Stimulated activated CD8-positive, alpha-beta memory T cell treated with anti-CD3 and anti-CD28 coated beads, Interleukin-4, amount 100 ng/mL, for 1 hour (primary cell): ENCODE measurements around the gene TBXAS1.

Experiments used
- DNase-seq, 2 donors: peaks; one replicate each; pipeline ENCODE4 v3.0.0-alpha.2; 2020; ENCODE audit warnings: low read depth in 2 of 2, low spot score in 1 of 2

The TBXAS1 gene

DNA sequence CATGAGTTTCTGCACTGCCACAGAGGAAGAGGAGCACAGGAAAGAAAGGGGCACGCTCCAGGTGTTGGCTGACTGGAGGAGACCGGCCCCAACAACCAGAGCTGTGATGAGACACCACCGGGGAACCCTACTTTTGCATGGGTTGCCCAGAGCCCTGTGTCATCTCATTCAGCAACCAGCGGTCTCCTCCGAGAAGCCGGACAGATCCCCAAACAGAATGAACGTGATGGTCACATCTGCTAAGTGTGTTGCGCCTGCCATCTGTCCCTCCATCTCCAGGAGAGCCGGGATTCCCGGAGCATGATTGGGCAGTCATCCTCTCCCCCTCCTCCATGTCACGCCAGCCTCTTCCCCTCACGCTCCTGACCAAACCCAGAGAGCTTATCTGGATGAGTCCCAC lies 210.8 kb downstream of the TBXAS1 start:
- no peak for DNase-seq

DNA sequence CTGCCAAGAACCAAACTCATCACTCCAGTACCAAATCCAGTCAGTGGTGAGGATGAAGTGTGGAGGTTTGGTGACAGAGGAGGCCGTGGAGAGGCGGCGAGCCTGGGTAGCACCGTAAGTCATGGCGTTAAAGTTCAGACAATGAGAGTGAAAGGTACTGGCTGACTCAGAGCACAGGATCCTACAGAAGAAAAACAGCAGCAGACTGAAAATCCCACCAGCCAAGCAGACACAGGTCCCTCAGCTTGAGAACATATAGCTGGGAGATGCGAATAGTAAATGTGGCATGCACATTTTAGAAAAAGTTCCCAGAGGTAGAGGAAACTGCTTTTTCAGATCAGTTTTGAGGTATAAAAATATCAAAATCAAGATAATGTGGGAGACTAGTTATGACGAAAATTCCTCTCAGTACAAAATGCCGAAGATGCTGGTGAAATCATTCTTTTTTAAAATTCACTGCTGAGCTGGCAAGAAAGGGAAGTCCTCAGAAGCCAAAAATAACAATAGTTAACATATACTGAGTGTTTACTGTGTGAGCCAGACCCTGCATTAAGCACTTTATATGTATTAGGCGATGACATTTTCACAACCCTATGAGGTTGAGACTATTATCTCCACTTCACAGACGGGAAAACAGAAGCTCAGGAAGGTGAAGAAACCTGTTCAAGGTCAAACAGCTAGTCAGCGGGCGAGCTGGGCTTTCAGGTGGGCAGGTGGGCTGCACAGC lies 212.8 kb downstream of the TBXAS1 start:
- DNase-seq = no peak

DNA sequence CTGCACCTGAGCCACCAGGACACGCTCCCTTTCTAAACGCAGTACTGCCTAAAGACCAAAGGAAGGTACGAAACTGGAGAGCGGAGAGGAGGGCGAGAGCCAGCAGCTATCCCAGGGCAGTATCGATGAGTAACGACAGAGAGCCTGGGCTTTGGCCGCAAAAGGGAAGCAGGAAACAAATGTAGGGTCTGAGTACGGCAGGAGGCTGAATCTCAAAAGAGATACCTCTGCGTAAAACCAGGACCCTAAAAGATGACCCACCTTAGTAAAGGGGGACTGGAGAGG lies 213.3 kb downstream of the TBXAS1 start:
- no peak for DNase-seq

DNA sequence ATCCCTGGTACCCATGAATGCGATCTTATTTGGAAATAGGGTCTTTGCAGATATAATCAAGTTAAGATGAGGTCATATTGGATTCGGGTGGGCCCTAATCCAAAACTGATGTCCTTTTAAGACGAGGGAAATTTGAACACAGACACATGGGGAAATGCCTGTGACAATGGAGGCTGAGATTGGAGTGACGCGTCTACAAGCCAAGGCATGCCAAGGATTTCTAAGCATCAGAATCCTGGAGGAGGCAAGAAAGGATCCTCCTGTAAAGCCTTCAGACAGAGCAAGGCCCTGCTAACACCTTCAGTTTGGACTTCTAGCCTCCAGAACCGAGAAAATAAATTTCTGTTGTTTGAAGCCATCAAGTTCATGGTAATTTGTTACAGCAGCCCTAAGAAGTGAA lies 215.2 kb downstream of the TBXAS1 start:
- DNase-seq = no peak

DNA sequence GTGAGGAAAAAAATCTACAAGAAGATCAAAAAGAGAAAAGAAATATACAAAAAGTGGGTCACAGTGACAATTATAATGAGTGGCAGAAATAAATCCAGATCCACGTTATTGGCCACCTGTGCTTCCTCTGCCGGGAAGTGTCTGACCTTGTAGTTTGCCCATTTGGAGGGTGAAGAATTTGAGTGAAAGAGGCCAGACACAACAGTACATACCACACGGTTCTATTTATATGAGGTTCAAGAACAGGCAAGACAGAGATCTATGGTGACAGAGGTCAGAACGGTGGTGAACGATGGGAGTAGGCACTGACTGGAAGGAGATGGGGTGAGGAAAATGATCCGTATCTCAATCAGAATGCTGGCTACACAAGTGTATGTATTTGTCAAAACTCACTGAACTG lies 216.6 kb downstream of the TBXAS1 start:
- DNase-seq = no peak

GRCh38 chr7:140047197-140047596 lies 218.1 kb downstream of the TBXAS1 start:
- DNase-seq = no peak

- no peak for DNase-seq
Observed at GRCh38 chr7:140048138-140048537, 219.1 kb downstream of the TBXAS1 start.

DNA sequence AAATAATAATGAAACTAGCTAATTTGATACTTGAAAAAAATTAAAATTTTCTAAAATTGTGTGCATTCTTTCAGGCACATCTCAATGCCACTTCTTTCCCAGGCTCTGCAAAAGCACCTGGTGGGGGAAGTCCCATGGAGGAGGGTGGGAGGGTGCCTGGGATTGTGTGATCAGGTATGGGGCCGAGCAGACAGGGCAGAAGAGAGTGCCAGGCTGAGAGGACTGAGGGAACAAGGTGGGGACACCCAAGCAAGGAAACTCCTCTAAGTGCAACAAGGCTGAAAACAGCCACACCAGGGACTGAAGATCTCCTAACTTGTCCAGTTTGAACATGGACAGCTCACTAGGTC lies 219.9 kb downstream of the TBXAS1 start:
- DNase-seq = no peak

GRCh38 chr7:140049339-140050024 lies 220.4 kb downstream of the TBXAS1 start:
- no peak for DNase-seq

DNA sequence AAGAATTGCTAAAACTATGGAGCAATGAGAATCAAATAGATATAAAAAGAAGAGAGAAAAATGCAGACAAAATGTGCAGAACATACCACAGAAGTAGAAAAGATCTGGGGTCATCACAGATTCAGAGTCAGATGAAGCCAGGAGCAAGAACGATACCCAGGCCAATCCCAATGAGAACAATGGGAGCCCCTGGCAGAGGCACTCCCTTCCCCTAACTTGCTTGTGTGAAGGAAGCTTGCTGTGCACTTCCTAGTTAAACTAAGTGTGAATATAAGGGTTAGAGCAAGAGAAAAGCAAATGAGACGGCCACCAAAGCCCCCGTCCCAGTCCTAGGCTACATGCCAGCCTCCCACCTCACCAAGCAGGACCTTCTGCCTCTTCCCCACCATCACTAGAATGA lies 221.0 kb downstream of the TBXAS1 start:
- no peak for DNase-seq

DNA sequence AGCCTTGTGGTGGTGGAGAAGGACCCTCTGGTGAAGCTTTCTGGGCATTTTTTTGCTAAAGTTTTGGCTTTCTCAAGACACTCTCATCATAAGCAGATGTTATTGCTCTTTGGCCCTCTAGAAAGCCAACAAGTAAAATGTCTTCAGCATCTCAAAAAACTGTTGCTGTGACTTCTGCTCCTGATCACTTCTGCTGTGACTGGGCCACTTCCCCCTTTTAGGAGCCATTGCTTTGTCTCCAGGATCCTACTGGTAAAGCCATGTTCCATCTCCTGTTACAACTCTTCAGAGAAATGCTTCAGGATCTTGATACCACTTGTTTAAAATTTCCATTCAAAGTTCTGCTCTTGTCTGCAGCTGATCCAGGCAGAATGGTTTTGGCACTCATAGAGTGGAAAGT lies 222.8 kb downstream of the TBXAS1 start:
- DNase-seq = no peak

DNA sequence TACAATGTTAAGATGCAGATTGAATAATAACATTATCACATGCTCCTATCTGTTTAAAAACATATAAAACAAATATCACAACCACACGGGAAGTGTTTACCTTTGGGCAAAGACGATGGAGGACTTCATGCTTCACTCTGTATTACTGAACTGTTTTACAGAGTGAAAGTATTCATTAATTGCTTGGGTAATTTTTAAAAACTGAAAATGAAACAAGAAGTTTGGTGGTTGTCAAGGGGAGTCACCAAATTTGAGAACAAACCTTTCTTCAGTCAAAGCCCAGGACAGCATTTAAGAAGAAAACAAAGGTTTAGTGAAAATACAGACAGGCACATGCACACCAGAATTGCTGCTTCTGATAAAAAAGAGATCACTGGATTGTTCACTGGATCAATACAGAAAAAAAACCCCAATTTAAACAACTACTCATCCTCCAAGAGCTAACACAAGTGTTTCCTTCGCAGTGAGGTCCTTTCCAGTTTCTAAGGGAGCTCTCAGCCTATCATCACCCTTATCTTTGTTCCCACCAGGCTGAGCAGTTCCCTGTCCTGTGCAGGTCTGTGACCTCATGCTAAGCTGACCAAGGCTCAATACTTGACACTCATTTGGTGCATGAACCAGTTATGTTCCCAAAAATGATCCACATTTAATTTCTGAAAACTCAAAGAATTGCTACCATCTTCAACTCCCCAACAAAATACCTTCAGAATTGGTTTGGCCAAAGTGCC lies 224.9 kb downstream of the TBXAS1 start:
- no peak for DNase-seq

GRCh38 chr7:140054751-140055150 lies 225.7 kb downstream of the TBXAS1 start:
- DNase-seq = no peak

GRCh38 chr7:140055833-140056232 lies 226.8 kb downstream of the TBXAS1 start:
- DNase-seq = no peak

GRCh38 chr7:140056431-140057142 lies 227.5 kb downstream of the TBXAS1 start:
- no peak for DNase-seq

GRCh38 chr7:140057143-140057535 lies 228.1 kb downstream of the TBXAS1 start:
- no peak for DNase-seq

DNA sequence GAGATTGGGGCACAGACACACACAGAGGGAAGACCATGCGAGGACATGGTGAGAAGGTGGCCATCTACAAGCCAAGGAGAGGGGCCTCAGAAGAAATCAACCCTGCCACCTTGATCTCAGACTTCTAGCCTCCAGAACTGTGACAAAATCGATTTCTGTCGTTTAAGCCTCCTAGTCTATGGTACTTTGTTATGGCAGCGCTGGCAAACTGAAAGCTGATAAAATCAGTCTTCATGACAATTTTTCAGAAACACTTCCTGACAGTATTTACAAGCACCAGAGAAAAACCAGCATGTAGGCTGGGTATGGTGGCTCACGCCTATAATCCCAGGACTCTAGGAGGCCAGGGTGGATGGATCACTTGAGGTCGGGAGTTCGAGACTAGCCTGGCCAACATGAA lies 229.5 kb downstream of the TBXAS1 start:
- DNase-seq = no peak

GRCh38 chr7:140059273-140060242 lies 230.5 kb downstream of the TBXAS1 start:
- peak in 1 of 2 donors; percentile 36 for DNase-seq

- DNase-seq = no peak
Observed at GRCh38 chr7:140060243-140060630, 231.2 kb downstream of the TBXAS1 start.

DNA sequence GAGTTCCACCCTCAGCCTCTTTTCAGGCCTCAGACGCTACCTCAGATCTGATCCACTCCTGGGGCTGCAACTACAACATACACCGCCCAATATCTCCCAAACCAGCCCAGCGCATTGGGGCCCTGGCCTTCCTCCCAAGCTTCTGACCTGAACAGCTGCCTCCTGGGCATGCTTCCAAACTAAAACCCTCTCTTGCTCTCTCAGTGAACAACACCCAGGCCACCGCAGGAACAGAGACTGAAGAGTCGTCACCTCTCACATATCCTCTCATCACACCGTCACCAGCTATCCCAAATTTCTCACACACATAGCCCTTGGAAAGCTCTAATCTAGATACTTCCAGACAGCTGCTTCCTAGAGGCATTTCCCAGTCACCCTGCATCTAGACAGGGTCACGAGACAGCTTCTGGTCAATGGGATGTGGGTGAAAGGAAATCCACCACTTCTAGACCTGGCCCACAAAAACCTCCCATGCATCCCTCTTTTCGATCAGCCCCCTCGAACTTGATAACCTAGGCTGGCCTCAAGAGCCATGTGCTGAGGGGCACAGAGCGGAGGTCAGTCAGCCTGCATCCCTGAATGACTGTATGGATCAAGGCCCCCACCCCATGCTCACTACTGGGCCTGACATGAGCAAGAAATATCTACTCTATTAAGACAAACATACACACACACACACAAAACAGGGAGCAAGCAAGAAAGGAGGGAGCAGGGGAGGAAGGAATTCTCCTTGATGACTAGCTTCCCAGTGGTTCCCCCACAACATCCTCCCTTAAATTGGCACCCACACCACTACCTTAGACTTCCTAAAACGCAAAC lies 231.9 kb downstream of the TBXAS1 start:
- no peak for DNase-seq
